HTERT RPE-1 (cell line): ENCODE data around the gene OAT.

Source experiments
- in situ Hi-C: fragments of 300-500 bp; cut with MboI; formaldehyde crosslinking; loops from 4 replicates; pipeline ENCODE4 v1.14.3; 2020; ENCODE audit warnings: low sequenced_read_pairs

OAT gene

GRCh38 chr10:124418726-124419501, at the start of gene OAT:
OAT (minus strand) TSS chr10:124418923; CDS start chr10:124412171, 6,752 bp downstream.
- in situ Hi-C loops = no loop called here

- in situ Hi-C loops = no loop called here
Measured at GRCh38 chr10:124467165-124467564, 48.4 kb upstream of the OAT start.

GRCh38 chr10:124465777-124466488, 47.2 kb upstream of the OAT start:
- in situ Hi-C loops = no loop called here

GRCh38 chr10:124465003-124465776, 46.5 kb upstream of the OAT start:
- in situ Hi-C loops = no loop called here

- in situ Hi-C loops = no loop called here
Measured at GRCh38 chr10:124464028-124464965, 45.6 kb upstream of the OAT start.

- in situ Hi-C loops = no loop called here
Measured at GRCh38 chr10:124462348-124462695, 43.6 kb upstream of the OAT start.

- in situ Hi-C loops = no loop called here
Measured at GRCh38 chr10:124461642-124462347, 43.1 kb upstream of the OAT start, which contains the start of gene LHPP. LHPP (plus strand) TSS chr10:124461823; CDS start chr10:124461863, 40 bp downstream.

GRCh38 chr10:124460144-124460543, 41.4 kb upstream of the OAT start:
- in situ Hi-C loops = no loop called here

- in situ Hi-C loops = no loop called here
Measured at GRCh38 chr10:124459395-124459794, 40.7 kb upstream of the OAT start.

- in situ Hi-C loops = no loop called here
Measured at GRCh38 chr10:124458889-124459288, 40.2 kb upstream of the OAT start.

- in situ Hi-C loops = no loop called here
Measured at GRCh38 chr10:124458473-124458872, 39.8 kb upstream of the OAT start.

GRCh38 chr10:124455441-124455840, 36.7 kb upstream of the OAT start:
- in situ Hi-C loops = no loop called here

GRCh38 chr10:124453960-124454610, 35.4 kb upstream of the OAT start:
- in situ Hi-C loops = no loop called here

- in situ Hi-C loops = no loop called here
Measured at GRCh38 chr10:124451276-124451675, 32.6 kb upstream of the OAT start.

- in situ Hi-C loops = no loop called here
Measured at GRCh38 chr10:124450783-124451057, 32.0 kb upstream of the OAT start.

- in situ Hi-C loops = no loop called here
Measured at GRCh38 chr10:124450012-124450782, 31.5 kb upstream of the OAT start, which contains the start of gene NKX1-2. NKX1-2 (minus strand) TSS chr10:124450035; CDS start chr10:124449943, 92 bp downstream.

- in situ Hi-C loops = no loop called here
Measured at GRCh38 chr10:124449170-124450011, 30.7 kb upstream of the OAT start.

GRCh38 chr10:124448696-124449169, 30.0 kb upstream of the OAT start:
- in situ Hi-C loops = no loop called here
